Activated T-cell treated with anti-CD3 and anti-CD28 coated beads, Interleukin-2, amount 50 U/mL, for 72 hours (primary cell): ENCODE results near the gene GNMT. TPM values are rescaled to one million over a fixed set of nuclear protein-coding genes. Genes with fewer than 3 reads are reported as not detected.

ENCODE experiments used
- ATAC-seq, 2 donors: fragments of 150-1000 bp; cut with Tn5 transposase; replicated peaks in 1 of 2; 2 replicates each; pipeline ENCODE4 v1.10.0; 2021; ENCODE audit warnings: moderate library complexity in 2 of 2, mild to moderate bottlenecking in 1 of 2
- DNase-seq, 2 donors: peaks; one replicate each; pipeline ENCODE4 v3.0.0; 2021 to 2022; ENCODE audit warnings: mixed read lengths in 1 of 2
- H3K27ac Mint-ChIP-seq: one replicate; pipeline ENCODE4 v1.8.0; 2022; ENCODE audit warnings: mild to moderate bottlenecking, moderate library complexity, mixed read lengths
- H3K27me3 Mint-ChIP-seq: one replicate; pipeline ENCODE4 v1.8.0; 2022; ENCODE audit warnings: low read depth, mixed read lengths
- H3K36me3 Mint-ChIP-seq, 2 donors: one replicate each; pipeline ENCODE4 v1.8.0; 2022; ENCODE audit warnings: mixed read lengths in 2 of 2, mild to moderate bottlenecking in 1 of 2; ENCODE audit not compliant: insufficient read depth in 2 of 2
- H3K4me1 Mint-ChIP-seq: one replicate; pipeline ENCODE4 v1.8.0; 2022; ENCODE audit warnings: low read depth, mixed read lengths
- H3K4me3 Mint-ChIP-seq, 2 donors: one replicate each; pipeline ENCODE4 v1.8.0; 2022; ENCODE audit warnings: mild to moderate bottlenecking in 2 of 2, mixed read lengths in 2 of 2, moderate library complexity in 2 of 2
- H3K9me3 Mint-ChIP-seq, 2 donors: one replicate each; pipeline ENCODE4 v1.8.0; 2022; ENCODE audit warnings: mixed read lengths in 2 of 2
- total RNA-seq, 2 donors: library from RNA; stranded (reverse); gene quantifications; one replicate each; pipeline ENCODE4 v1.2.3, GENCODE V29; 2022

Gene GNMT
- under 1 TPM; 0.69 to 0.70 TPM for total RNA-seq

DNA sequence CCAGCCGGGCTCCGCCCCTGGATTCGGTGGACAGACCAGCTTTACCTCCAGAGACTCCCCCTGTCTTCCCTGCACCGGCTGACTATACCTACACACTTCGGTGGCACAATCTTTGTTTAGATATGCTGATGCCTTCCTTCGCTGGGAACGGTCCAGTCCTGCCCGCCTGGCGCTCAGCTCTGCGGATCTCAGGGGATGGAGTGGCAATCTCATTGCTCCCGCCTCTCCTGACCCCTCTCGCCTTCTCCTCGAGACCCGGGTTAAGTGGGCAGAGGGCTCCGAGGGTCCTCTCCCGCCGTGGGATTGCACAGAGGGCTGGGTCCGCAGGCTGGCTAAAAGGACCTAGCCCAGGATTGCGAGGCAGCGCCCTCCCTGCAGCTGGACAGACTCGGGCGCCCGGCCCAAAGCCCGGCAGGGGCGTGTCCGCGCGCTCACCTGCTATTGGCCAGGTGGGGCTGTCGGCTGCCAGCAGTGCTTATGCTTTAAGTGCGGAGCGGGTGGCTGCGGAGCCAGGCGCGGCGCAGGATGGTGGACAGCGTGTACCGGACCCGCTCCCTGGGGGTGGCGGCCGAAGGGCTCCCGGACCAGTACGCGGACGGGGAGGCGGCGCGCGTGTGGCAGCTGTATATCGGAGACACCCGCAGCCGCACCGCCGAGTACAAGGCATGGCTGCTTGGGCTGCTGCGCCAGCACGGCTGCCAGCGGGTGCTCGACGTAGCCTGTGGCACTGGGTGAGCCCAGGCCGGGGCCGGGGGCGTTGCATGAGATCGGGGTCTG is at the start of gene GNMT:
TSS of gene GNMT (plus strand) at position 512 of the 777 bp plus-strand sequence. CDS start at position 526, 14 bp downstream.
- peaks cover 10% of the 10 kb centered on the region for H3K4me1 Mint-ChIP-seq
- H3K4me3 Mint-ChIP-seq = peak within 1 kb of the TSS; percentile 88 to 93
- ATAC-seq (peak; percentile 87 to 88), DNase-seq (peak; percentile 49 to 62)
- H3K27me3 Mint-ChIP-seq = peaks cover 8% of the 10 kb centered on the region
- H3K9me3 Mint-ChIP-seq = no peaks in the 10 kb centered on the region
- no peak within 1 kb of the TSS for H3K27ac Mint-ChIP-seq
- H3K36me3 Mint-ChIP-seq = no peaks in the 10 kb centered on the region

GRCh38 chr6:42911171-42912021 is 49.2 kb upstream of the GNMT start:
- ATAC-seq (no peak), DNase-seq (no peak)
- no peaks in the 10 kb centered on the region for H3K36me3 Mint-ChIP-seq
- H3K27ac Mint-ChIP-seq = no peak overlapping the region
- H3K4me1 Mint-ChIP-seq = peaks cover 5% of the 10 kb centered on the region
- H3K4me3 Mint-ChIP-seq = peak overlapping the region; percentile 39 to 73
- H3K9me3 Mint-ChIP-seq = no peaks in the 10 kb centered on the region
- H3K27me3 Mint-ChIP-seq = no peaks in the 10 kb centered on the region

GRCh38 chr6:42914546-42914945 is 46.0 kb upstream of the GNMT start:
- no peak for ATAC-seq

DNA sequence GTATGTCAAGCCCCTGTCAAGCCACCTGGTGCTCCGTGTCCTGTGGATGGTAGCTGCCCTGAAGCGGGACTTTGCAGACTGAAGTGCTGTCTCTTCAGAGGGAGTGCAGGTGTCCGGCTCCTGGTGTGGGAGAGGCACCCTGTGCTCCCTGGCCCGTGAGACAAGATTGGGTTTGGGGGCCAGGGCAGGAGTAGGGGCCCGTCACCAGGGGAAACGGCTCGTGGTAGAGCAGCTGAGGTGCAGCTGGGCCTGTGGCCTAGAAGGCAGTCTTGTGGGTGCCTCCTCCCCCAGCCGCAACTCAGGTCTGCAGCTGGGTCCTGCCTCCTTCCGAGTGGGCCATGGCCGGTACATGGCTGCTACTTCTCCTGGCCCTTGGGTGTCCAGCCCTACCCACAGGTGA is 44.8 kb upstream of the GNMT start, which contains the start of gene PTCRA:
TSS of gene PTCRA (plus strand) at position 322 of the 400 bp plus-strand sequence. CDS start at position 339, 17 bp downstream.
- no peak for DNase-seq
- H3K4me1 Mint-ChIP-seq = peaks cover 5% of the 10 kb centered on the region
- no peak within 1 kb of the TSS for H3K4me3 Mint-ChIP-seq
- H3K36me3 Mint-ChIP-seq = no peaks in the 10 kb centered on the region
- no peaks in the 10 kb centered on the region for H3K27me3 Mint-ChIP-seq
- H3K9me3 Mint-ChIP-seq = no peaks in the 10 kb centered on the region
- H3K27ac Mint-ChIP-seq = no peak within 1 kb of the TSS
- ATAC-seq = peak in 1 of 2 donors; percentile 20

More at GRCh38 chr6:42914546-42914945, 46.0 kb upstream of the GNMT start:
- Mint-ChIP-seq H3K36me3 (no peaks in the 10 kb centered on the region), H3K9me3 (no peaks in the 10 kb centered on the region), H3K4me3 (no peak overlapping the region), H3K4me1 (peaks cover 5% of the 10 kb centered on the region), H3K27me3 (no peaks in the 10 kb centered on the region), H3K27ac (no peak overlapping the region)
- no peak for DNase-seq

- no peak overlapping the region for H3K4me3 Mint-ChIP-seq
Observed at GRCh38 chr6:42916288-42916687, 44.3 kb upstream of the GNMT start.

GRCh38 chr6:42921801-42922200 is 38.8 kb upstream of the GNMT start:
- Mint-ChIP-seq H3K27me3 (no peaks in the 10 kb centered on the region), H3K27ac (no peak overlapping the region), H3K4me1 (no peaks in the 10 kb centered on the region), H3K4me3 (no peak overlapping the region), H3K9me3 (no peaks in the 10 kb centered on the region), H3K36me3 (no peaks in the 10 kb centered on the region)
- ATAC-seq (no peak), DNase-seq (no peak)

More at GRCh38 chr6:42916288-42916687, 44.3 kb upstream of the GNMT start:
- Mint-ChIP-seq H3K36me3 (no peaks in the 10 kb centered on the region), H3K9me3 (no peaks in the 10 kb centered on the region), H3K27me3 (no peaks in the 10 kb centered on the region), H3K27ac (no peak overlapping the region), H3K4me1 (peaks cover 2% of the 10 kb centered on the region)
- ATAC-seq (peak; percentile 21 to 47), DNase-seq (no peak)

- Mint-ChIP-seq H3K27me3 (no peaks in the 10 kb centered on the region), H3K9me3 (no peaks in the 10 kb centered on the region), H3K27ac (no peak overlapping the region), H3K4me3 (no peak overlapping the region), H3K36me3 (no peaks in the 10 kb centered on the region), H3K4me1 (peaks cover 7% of the 10 kb centered on the region)
- DNase-seq (no peak), ATAC-seq (no peak)
Observed at GRCh38 chr6:42923666-42924065, 36.9 kb upstream of the GNMT start.

- Mint-ChIP-seq H3K27ac (peak overlapping the region; percentile 30), H3K4me3 (no peak overlapping the region), H3K36me3 (peaks cover 2 to 3% of the 10 kb centered on the region in 2 donors), H3K4me1 (peaks cover 11% of the 10 kb centered on the region), H3K9me3 (no peaks in the 10 kb centered on the region), H3K27me3 (no peaks in the 10 kb centered on the region)
- DNase-seq = no peak
- ATAC-seq = no peak
Observed at GRCh38 chr6:42925248-42925857, 35.2 kb upstream of the GNMT start.

- Mint-ChIP-seq H3K27ac (peak within 1 kb of the TSS; percentile 99), H3K4me3 (peak within 1 kb of the TSS; percentile 88 to 99), H3K36me3 (peaks cover 7 to 19% of the 10 kb centered on the region in 2 donors), H3K4me1 (peaks cover 49% of the 10 kb centered on the region), H3K9me3 (no peaks in the 10 kb centered on the region), H3K27me3 (no peaks in the 10 kb centered on the region)
- DNase-seq (peak; percentile 94 to 96), ATAC-seq (peak; percentile 87 to 88)
Observed at GRCh38 chr6:42928986-42929820, 31.4 kb upstream of the GNMT start, which contains the start of gene CNPY3. Gene CNPY3, plus strand, starts transcription at chr6:42929480. Its CDS starts 91 bp downstream, at chr6:42929571.

DNA sequence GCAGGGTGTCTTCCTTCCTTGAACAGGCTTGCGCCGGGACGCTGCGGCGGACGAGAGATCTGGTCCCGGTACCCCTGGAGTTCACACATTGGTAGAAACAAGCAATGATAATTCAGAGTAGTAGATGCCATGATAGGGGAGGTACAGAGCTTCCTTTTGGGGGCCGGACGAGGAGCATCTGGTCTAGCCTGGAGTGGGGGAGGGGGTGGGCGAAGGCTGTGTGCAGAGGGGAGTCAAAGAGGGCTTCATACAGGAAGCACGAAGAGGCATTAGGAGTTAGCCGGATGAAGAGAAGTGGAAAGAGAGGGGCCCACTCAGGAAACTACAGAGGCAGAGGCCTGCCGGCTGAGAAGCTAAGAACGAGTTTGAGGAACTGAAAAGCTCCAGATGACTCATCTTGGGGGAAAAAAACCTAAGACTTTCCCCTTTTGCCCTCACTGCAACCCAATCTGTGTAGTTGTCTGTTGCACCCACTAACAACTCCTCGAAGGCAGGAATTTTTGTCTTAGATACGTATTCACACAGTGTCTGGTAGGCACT is 30.7 kb upstream of the GNMT start:
- ATAC-seq = peak; percentile 45 to 47
- H3K27ac Mint-ChIP-seq = peak overlapping the region; percentile 99
- peak; percentile 66 to 72 for DNase-seq
- no peaks in the 10 kb centered on the region for H3K9me3 Mint-ChIP-seq
- peak overlapping the region; percentile 88 to 99 for H3K4me3 Mint-ChIP-seq
- peaks cover 56% of the 10 kb centered on the region for H3K4me1 Mint-ChIP-seq
- H3K27me3 Mint-ChIP-seq = no peaks in the 10 kb centered on the region
- H3K36me3 Mint-ChIP-seq = peaks cover 7 to 19% of the 10 kb centered on the region in 2 donors

DNA sequence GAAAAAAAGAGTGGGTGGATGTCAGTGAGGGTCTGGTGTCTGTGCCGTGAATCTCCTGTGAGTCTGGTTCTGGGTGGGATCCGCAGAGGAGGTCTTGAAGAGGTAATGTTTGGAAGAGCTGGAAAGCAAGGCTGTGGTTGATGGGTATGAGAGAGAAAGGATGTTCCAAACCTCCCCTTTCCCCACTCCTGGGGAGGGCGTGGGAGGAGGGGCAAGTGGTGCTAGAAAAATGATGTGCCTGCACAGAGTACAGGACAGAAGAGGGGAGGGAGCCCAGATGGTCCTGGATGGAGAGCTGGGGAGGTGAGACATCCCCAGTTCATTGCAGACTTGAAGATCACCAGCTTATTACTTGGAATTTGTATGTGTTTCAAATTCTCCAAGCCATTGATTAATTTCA is 28.1 kb upstream of the GNMT start:
- Mint-ChIP-seq H3K27ac (peak overlapping the region; percentile 84), H3K4me1 (peaks cover 64% of the 10 kb centered on the region), H3K36me3 (peaks cover 11 to 27% of the 10 kb centered on the region in 2 donors), H3K9me3 (no peaks in the 10 kb centered on the region), H3K4me3 (peak overlapping the region; percentile 71 to 88), H3K27me3 (no peaks in the 10 kb centered on the region)
- DNase-seq = no peak
- no peak for ATAC-seq

- no peak for ATAC-seq
- Mint-ChIP-seq H3K4me3 (peak overlapping the region; percentile 8 to 71), H3K27ac (peak overlapping the region; percentile 84), H3K36me3 (peaks cover 11 to 27% of the 10 kb centered on the region in 2 donors), H3K27me3 (no peaks in the 10 kb centered on the region), H3K9me3 (no peaks in the 10 kb centered on the region), H3K4me1 (peaks cover 68% of the 10 kb centered on the region)
- no peak for DNase-seq
Observed at GRCh38 chr6:42933205-42933604, 27.3 kb upstream of the GNMT start.
